ENCODE data around the gene GRK4.

DNA sequence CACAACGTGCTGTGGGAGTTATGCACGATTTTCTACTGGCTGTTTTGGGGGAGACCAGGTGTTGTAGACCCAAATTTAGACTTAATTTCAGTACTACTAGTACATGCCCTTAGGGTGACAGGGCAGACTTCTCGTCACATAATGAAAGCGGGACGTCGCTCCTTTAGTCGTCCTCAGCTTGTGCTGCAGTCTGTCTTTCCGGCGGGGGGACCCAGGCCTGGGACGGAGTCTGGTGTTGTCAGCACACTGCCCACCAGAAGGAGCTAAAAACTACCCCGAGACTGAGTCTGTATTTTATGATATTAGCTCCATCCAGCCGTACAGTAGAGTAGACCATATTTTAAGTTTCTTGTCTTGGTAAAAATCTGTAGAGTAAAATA lies 35.7 kb upstream of the GRK4 start:
- TF ChIP-seq, protein P1, sequence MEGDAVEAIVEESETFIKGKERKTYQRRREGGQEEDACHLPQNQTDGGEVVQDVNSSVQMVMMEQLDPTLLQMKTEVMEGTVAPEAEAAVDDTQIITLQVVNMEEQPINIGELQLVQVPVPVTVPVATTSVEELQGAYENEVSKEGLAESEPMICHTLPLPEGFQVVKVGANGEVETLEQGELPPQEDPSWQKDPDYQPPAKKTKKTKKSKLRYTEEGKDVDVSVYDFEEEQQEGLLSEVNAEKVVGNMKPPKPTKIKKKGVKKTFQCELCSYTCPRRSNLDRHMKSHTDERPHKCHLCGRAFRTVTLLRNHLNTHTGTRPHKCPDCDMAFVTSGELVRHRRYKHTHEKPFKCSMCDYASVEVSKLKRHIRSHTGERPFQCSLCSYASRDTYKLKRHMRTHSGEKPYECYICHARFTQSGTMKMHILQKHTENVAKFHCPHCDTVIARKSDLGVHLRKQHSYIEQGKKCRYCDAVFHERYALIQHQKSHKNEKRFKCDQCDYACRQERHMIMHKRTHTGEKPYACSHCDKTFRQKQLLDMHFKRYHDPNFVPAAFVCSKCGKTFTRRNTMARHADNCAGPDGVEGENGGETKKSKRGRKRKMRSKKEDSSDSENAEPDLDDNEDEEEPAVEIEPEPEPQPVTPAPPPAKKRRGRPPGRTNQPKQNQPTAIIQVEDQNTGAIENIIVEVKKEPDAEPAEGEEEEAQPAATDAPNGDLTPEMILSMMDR (IDR thresholded peaks at IDR 0.05; ENCODE audit: insufficient read depth, low read depth, low read length): no peak
- no peak for TF ChIP-seq EZH2 (IDR thresholded peaks at IDR 0.05; ENCODE audit: insufficient read depth, low read length)
